Measurements from ENCODE around the gene TMEM201.

TMEM201 gene

GRCh38 chr1:9600861-9601834 lies 12.4 kb downstream of the TMEM201 start:
- DNase-seq (ENCODE audit: low read depth in 2 of 2): no peak

GRCh38 chr1:9601942-9602793 lies 13.5 kb downstream of the TMEM201 start:
- no peak for DNase-seq (ENCODE audit: low read depth in 2 of 2)

- no peak for DNase-seq (ENCODE audit: low read depth in 2 of 2)
These were observed 14.1 kb downstream of the TMEM201 start for GRCh38 chr1:9602794-9603167.

GRCh38 chr1:9603307-9603706 lies 14.6 kb downstream of the TMEM201 start:
- no peak for DNase-seq (ENCODE audit: low read depth in 2 of 2)

GRCh38 chr1:9603766-9604753 lies 15.3 kb downstream of the TMEM201 start:
- DNase-seq (ENCODE audit: low read depth in 2 of 2): no peak

GRCh38 chr1:9604836-9605235 lies 16.1 kb downstream of the TMEM201 start:
- DNase-seq (ENCODE audit: low read depth in 2 of 2): no peak

GRCh38 chr1:9605946-9606455 lies 17.3 kb downstream of the TMEM201 start:
- DNase-seq (ENCODE audit: low read depth in 2 of 2): no peak

- no peak for DNase-seq (ENCODE audit: low read depth in 2 of 2)
These were observed 17.7 kb downstream of the TMEM201 start for GRCh38 chr1:9606458-9606857.

GRCh38 chr1:9606948-9607347 lies 18.2 kb downstream of the TMEM201 start:
- DNase-seq (ENCODE audit: low read depth in 2 of 2): no peak

GRCh38 chr1:9607352-9607751 lies 18.6 kb downstream of the TMEM201 start:
- no peak for DNase-seq (ENCODE audit: low read depth in 2 of 2)

GRCh38 chr1:9609998-9610397 lies 21.3 kb downstream of the TMEM201 start:
- no peak for DNase-seq (ENCODE audit: low read depth in 2 of 2)

- DNase-seq (ENCODE audit: low read depth in 2 of 2): no peak
These were observed 21.8 kb downstream of the TMEM201 start for GRCh38 chr1:9610548-9610947.

GRCh38 chr1:9611716-9612115 lies 23.0 kb downstream of the TMEM201 start:
- no peak for DNase-seq (ENCODE audit: low read depth in 2 of 2)

GRCh38 chr1:9612162-9612845 lies 23.6 kb downstream of the TMEM201 start:
- DNase-seq (ENCODE audit: low read depth in 2 of 2): no peak

GRCh38 chr1:9612871-9613624 lies 24.3 kb downstream of the TMEM201 start:
- no peak for DNase-seq (ENCODE audit: low read depth in 2 of 2)

GRCh38 chr1:9613625-9614299 lies 25.1 kb downstream of the TMEM201 start:
- DNase-seq (ENCODE audit: low read depth in 2 of 2): no peak

- DNase-seq (ENCODE audit: low read depth in 2 of 2): no peak
These were observed 26.8 kb downstream of the TMEM201 start for GRCh38 chr1:9615316-9616063.

- DNase-seq (ENCODE audit: low read depth in 2 of 2): no peak
These were observed 30.4 kb downstream of the TMEM201 start for GRCh38 chr1:9618909-9619679.
